ENCODE data around the gene RBP7. TPM values are rescaled to one million over a fixed set of nuclear protein-coding genes. Genes with fewer than 3 reads are reported as not detected.

RBP7 gene
- total RNA-seq, 2 experiments from 2014 or later = not detected

DNA sequence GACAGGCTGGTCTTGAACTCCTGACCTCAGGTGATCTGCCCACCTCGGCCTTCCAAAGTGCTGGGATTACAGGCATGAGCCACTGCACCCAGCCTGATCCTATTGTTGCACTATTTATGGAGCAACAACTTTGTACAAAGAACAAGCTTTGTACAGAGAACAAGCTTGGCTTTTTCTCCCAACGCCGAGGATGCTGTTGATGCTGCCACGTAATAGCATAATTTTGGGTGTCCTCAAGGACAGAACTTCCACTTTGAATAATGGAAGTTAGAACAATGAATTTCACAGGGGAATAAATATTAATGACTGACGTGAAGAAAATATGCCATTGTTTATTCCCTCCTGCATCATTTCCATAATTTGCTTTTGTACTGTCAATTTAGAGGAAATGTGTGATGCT, 12.8 kb upstream of the RBP7 start:
- no peaks in the 10 kb centered on the region for H3K27me3 Mint-ChIP-seq
- no peak for DNase-seq
- TF ChIP-seq, protein P1, sequence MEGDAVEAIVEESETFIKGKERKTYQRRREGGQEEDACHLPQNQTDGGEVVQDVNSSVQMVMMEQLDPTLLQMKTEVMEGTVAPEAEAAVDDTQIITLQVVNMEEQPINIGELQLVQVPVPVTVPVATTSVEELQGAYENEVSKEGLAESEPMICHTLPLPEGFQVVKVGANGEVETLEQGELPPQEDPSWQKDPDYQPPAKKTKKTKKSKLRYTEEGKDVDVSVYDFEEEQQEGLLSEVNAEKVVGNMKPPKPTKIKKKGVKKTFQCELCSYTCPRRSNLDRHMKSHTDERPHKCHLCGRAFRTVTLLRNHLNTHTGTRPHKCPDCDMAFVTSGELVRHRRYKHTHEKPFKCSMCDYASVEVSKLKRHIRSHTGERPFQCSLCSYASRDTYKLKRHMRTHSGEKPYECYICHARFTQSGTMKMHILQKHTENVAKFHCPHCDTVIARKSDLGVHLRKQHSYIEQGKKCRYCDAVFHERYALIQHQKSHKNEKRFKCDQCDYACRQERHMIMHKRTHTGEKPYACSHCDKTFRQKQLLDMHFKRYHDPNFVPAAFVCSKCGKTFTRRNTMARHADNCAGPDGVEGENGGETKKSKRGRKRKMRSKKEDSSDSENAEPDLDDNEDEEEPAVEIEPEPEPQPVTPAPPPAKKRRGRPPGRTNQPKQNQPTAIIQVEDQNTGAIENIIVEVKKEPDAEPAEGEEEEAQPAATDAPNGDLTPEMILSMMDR (IDR thresholded peaks at IDR 0.05) = no peak
- H3K36me3 Mint-ChIP-seq (ENCODE audit: low read depth) = peaks cover 8% of the 10 kb centered on the region
- ATAC-seq = no peak
- CTCF ChIA-PET = no interaction called here
- H3K4me3 Mint-ChIP-seq = no peak overlapping the region
- intact Hi-C loops (cut with micrococcal nuclease) = no loop called here
- POLR2A ChIA-PET = no interaction called here
- H3K4me1 Mint-ChIP-seq (ENCODE audit: low read depth) = no peaks in the 10 kb centered on the region
- no peaks in the 10 kb centered on the region for H3K9me3 Mint-ChIP-seq
- H3K27ac Mint-ChIP-seq = no peak overlapping the region

DNA sequence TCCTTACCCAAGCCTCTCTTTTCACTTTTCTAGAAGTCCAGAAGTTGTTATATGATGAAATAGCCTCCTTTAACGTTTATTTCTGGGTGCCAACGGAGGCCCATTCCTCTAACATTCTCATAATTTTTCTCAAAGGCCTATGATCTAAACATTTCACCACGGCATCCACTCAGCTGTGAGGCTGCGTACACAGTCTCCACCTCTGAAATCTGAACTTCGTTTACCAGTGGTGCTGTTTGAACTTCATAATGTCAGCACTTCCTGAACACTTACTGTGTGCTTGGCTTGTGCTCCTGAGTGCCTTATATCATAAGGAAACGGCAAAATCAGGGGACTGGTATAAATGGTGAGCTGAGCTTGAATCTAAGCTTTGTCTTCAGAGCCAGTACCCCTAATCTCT, 12.0 kb upstream of the RBP7 start:
- Mint-ChIP-seq H3K27ac (no peak overlapping the region), H3K36me3 (ENCODE audit: low read depth) (peaks cover 8% of the 10 kb centered on the region), H3K4me1 (ENCODE audit: low read depth) (no peaks in the 10 kb centered on the region), H3K4me3 (no peak overlapping the region), H3K9me3 (no peaks in the 10 kb centered on the region), H3K27me3 (no peaks in the 10 kb centered on the region)
- ATAC-seq (no peak), DNase-seq (no peak)
- intact Hi-C loops (cut with micrococcal nuclease) = no loop called here
- TF ChIP-seq, protein P1 (IDR thresholded peaks at IDR 0.05) = no peak
- CTCF ChIA-PET = no interaction called here
- POLR2A ChIA-PET = no interaction called here

DNA sequence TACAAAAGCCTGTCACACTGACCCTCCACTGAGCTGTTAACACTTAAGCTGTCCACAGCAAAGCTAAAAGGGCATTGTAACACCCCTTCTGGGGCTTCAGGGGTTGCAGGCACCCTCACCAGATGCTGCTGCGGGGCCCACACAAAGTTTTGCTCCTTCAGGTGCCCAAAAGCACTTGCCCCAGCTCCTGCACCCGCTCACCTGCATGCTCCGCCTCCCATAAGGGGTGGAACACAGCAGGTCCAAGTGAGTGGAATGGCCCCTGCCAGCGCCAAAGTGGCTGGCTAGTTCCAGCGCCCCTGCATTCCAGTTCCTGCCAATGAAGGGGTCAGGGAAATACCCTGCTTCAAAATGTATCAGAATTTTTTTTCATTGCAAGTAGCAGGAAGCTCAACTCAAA, 7.3 kb upstream of the RBP7 start:
- ChIA-PET POLR2A (no interaction called here), CTCF (interaction anchor here (1.0 kb wide), 1 partner anchor 36 kb away, joined by 3 read pairs; no protein-coding TSS in a partner anchor)
- H3K27me3 Mint-ChIP-seq = peaks cover 2% of the 10 kb centered on the region
- H3K27ac Mint-ChIP-seq = no peak overlapping the region
- no peak overlapping the region for H3K4me3 Mint-ChIP-seq
- no peaks in the 10 kb centered on the region for H3K4me1 Mint-ChIP-seq (ENCODE audit: low read depth)
- TF ChIP-seq, protein P1 (IDR thresholded peaks at IDR 0.05) = no peak
- no peaks in the 10 kb centered on the region for H3K9me3 Mint-ChIP-seq
- DNase-seq = no peak
- no peak for ATAC-seq
- no peaks in the 10 kb centered on the region for H3K36me3 Mint-ChIP-seq (ENCODE audit: low read depth)
- intact Hi-C loops (cut with micrococcal nuclease) = no loop called here

DNA sequence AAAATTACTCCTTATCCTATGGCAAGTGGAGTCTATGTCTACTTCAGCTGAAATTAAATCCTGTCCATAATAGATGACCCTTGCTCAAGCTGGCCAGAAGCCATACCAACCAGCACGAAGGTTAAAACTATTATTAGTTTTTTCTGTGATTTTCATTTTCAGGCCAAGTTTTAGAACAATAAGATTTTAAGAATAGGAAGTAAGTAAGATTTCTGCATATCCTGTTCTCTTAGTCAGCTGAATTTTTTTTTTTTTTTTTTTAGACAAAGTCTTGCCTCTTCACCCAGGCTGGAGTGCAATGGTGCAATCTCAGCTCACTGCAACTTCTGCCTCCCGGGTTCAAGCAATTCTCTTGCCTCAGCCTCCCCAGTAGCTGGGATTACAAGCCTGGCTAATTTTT, 6.1 kb upstream of the RBP7 start:
- Mint-ChIP-seq H3K9me3 (no peaks in the 10 kb centered on the region), H3K27me3 (peaks cover 2% of the 10 kb centered on the region), H3K4me3 (no peak overlapping the region), H3K27ac (no peak overlapping the region), H3K36me3 (ENCODE audit: low read depth) (no peaks in the 10 kb centered on the region), H3K4me1 (ENCODE audit: low read depth) (no peaks in the 10 kb centered on the region)
- intact Hi-C loops (cut with micrococcal nuclease) = no loop called here
- POLR2A ChIA-PET = no interaction called here
- DNase-seq (no peak), ATAC-seq (no peak)
- CTCF ChIA-PET = no interaction called here
- TF ChIP-seq, protein P1 (IDR thresholded peaks at IDR 0.05) = no peak

DNA sequence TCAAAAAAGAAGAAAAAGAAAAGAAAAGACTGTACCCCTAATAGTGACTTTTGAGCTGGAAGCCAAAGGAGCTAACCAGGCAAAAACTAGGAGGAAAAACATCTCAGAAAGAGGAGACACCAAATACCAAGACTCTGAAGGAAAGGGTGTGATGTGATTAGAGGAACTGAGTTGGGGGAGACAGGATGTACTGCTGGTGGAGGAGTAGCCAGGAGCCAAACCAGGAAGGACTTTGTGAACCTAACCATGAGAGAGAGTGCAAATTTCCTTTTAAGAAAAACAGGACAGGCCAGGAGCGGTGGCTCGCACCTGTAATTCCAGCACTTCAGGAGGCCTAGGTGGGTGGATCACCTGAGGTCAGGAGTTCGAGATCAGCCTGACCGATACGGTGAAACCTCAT, 4.1 kb upstream of the RBP7 start:
- Mint-ChIP-seq H3K9me3 (no peaks in the 10 kb centered on the region), H3K4me3 (no peak overlapping the region), H3K27ac (no peak overlapping the region), H3K27me3 (peaks cover 8% of the 10 kb centered on the region), H3K36me3 (ENCODE audit: low read depth) (no peaks in the 10 kb centered on the region), H3K4me1 (ENCODE audit: low read depth) (peaks cover 5% of the 10 kb centered on the region)
- intact Hi-C loops (cut with micrococcal nuclease) = no loop called here
- ATAC-seq (no peak), DNase-seq (no peak)
- TF ChIP-seq, protein P1 (IDR thresholded peaks at IDR 0.05) = no peak
- POLR2A ChIA-PET = no interaction called here
- CTCF ChIA-PET = interaction anchor here (2.5 kb wide), 1 partner anchor 43 kb away, joined by 11 read pairs; no protein-coding TSS in a partner anchor
